Measurements from ENCODE around the gene PLCH1.

The PLCH1 gene

DNA sequence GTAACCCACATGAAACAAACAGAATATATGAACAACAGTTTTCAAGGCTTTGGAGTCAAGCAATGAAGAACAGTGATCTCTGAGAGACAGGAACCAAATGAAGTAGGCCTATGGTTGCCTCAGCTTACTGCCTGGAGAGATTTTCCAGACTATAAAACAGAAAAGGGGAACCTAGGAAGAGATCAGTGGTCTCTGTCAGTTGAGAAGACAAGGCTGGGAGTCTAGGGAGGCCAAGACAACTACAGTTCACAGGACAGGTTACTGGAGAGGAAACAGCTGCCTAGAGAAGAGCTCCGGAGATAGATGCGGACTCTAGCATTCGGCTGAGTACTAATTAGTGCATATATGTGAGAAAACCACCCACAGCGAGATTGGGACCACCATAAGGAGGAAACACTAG, 87.7 kb downstream of the PLCH1 start:
- H3K4me3 ChIP-seq (ENCODE audit: low read depth, low read length), result no peak overlapping the region
- TF ChIP-seq, protein P1, sequence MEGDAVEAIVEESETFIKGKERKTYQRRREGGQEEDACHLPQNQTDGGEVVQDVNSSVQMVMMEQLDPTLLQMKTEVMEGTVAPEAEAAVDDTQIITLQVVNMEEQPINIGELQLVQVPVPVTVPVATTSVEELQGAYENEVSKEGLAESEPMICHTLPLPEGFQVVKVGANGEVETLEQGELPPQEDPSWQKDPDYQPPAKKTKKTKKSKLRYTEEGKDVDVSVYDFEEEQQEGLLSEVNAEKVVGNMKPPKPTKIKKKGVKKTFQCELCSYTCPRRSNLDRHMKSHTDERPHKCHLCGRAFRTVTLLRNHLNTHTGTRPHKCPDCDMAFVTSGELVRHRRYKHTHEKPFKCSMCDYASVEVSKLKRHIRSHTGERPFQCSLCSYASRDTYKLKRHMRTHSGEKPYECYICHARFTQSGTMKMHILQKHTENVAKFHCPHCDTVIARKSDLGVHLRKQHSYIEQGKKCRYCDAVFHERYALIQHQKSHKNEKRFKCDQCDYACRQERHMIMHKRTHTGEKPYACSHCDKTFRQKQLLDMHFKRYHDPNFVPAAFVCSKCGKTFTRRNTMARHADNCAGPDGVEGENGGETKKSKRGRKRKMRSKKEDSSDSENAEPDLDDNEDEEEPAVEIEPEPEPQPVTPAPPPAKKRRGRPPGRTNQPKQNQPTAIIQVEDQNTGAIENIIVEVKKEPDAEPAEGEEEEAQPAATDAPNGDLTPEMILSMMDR (IDR thresholded peaks at IDR 0.05; ENCODE audit: low read depth, low read length), result no peak

DNA sequence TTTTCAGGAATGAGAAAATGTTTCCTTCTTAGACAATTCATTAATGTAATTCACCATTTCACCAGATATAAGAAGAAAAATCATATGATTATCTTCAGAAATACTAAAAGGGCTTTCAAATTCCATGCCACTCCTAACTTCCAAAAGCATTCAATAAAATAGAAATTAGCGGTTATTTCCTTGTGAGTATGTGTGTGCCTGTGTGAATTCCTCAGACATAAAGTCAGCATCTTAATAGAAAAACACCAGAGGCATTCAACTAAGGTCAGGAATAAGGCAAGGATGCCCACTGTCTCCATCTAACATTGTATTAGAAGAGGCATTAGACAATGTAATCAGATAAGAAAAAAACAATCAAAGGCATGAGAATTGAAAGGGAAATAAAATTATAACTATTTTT, 88.4 kb downstream of the PLCH1 start:
- H3K4me3 ChIP-seq (ENCODE audit: low read depth, low read length), result no peak overlapping the region
- TF ChIP-seq, protein P1 (IDR thresholded peaks at IDR 0.05; ENCODE audit: low read depth, low read length), result no peak

DNA sequence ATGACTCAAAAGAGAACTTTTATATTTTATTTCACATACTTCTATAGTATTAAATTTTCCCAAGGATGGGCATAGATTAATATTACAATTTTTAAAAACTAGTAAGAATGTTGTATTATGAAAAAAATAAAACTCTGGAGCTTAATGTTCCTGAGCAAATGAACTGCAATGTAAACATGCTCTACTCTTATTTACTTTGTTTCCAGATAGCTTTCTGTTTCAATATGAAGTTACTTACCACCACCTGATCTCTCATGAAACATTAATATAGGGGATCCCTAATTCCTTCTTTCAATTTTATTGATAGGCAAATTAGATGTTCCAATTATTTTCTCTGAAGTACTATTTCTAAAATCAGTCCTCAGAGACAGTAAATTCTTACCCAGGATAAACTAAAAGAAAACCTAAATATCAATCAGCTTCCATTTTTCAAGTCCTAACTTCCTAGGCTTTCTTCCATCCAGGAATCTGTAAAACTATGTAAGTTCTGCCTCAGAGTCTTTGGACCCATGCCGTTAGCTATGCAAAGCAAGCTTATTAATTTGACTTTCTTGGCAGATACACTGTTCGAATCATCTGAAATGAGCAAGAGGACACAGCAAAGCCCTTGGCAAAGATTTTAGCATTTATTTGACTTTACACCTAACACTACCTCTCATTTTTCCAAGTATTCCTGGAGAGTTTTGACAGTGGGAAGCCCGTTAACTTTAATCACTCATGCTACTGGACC, 93.2 kb downstream of the PLCH1 start:
- TF ChIP-seq, protein P1 (IDR thresholded peaks at IDR 0.05; ENCODE audit: low read depth, low read length), result no peak
- H3K4me3 ChIP-seq (ENCODE audit: low read depth, low read length), result no peak overlapping the region

DNA sequence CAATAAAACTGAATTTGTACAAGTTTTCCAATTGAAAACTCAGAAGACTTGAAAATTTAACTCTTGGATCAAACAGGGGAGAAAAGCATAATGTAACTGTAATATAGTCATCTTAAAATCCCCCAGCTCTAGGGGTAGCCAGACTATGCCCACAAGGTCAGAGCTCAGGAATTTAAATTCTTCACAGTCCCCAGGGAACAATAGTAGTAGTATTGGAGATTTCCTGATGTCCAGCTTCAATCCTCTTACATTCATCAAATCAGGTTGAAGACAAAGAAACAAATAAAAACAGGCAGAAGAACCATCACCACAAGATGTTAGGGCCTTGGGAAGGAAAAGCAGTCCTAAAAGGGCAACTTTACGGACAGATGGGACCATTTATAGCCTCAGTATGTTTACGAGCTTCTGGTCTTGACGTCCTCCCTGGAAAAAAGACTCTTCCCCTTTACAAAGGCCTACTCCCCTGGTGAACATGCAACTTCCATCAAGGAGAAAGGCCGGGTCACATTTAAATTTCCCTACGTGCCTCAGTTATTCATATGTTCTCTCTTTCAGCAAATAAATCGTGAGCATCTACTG, 96.8 kb downstream of the PLCH1 start:
- no peak overlapping the region for H3K4me3 ChIP-seq (ENCODE audit: low read depth, low read length)
- TF ChIP-seq, protein P1 (IDR thresholded peaks at IDR 0.05; ENCODE audit: low read depth, low read length), result no peak

DNA sequence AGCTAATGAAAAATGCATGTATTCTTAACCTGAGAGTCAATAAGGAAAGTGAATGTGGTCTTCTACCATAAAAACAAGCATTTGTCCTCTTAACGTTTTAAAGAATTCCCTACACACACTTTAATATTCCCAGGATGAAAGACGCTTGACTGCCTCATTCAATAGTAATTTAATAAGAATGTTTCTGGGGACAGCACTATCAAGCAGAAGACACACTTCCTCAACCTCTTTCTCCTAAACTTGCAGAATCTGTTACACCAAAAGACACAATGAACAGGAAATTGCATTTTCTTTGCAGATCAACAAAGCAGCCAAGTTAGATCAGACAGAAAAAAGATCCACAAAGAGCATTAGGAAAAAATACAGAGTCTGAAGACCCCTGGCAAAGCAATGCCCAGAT, 97.7 kb downstream of the PLCH1 start:
- TF ChIP-seq, protein P1 (IDR thresholded peaks at IDR 0.05; ENCODE audit: low read depth, low read length), result no peak

DNA sequence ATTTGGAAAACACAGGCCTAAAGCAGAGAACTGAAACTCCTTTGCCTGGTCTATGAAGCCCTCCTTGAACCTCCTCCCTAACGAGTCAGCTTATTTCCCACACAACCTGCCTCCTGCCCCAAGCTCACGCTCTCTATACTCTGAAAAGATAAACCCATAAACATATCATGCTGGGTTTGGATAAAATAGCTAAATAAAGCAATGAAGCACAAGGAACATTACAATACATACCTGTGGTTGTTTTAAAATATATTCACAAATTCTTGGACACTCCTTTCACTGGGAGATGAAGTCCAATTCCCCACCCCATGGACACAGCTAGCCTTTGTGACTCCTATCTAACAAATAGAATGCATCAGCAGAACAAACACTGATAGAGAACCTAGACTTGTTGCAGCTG, 98.2 kb downstream of the PLCH1 start:
- TF ChIP-seq, protein P1 (IDR thresholded peaks at IDR 0.05; ENCODE audit: low read depth, low read length), result no peak
- no peak overlapping the region for H3K4me3 ChIP-seq (ENCODE audit: low read depth, low read length)

More for the DNA sequence above, 97.7 kb downstream of the PLCH1 start:
- H3K4me3 ChIP-seq (ENCODE audit: low read depth, low read length), result no peak overlapping the region

DNA sequence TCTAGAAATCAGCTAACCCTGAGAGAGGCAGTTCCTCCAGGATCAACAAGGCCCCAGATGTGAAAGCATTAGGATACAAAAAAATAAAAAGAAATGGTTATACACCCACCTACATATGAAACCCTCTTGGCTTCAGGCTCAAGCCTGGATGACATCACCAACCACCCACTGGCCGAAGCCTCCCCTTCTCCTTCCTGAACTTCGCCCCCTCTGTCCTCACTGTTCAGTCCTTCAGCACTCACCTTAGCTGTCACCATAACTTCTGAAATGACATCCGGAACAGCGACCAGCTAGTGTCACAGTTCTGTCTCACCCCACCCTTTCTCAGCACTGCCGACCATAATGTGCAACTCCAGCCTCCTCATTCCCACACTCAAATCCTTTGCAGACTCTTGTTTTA, 98.7 kb downstream of the PLCH1 start:
- TF ChIP-seq, protein P1 (IDR thresholded peaks at IDR 0.05; ENCODE audit: low read depth, low read length), result no peak
- no peak overlapping the region for H3K4me3 ChIP-seq (ENCODE audit: low read depth, low read length)

Data from WI38 (cell line).